Measurements from ENCODE around the gene CCDC154.

CCDC154 gene

DNA sequence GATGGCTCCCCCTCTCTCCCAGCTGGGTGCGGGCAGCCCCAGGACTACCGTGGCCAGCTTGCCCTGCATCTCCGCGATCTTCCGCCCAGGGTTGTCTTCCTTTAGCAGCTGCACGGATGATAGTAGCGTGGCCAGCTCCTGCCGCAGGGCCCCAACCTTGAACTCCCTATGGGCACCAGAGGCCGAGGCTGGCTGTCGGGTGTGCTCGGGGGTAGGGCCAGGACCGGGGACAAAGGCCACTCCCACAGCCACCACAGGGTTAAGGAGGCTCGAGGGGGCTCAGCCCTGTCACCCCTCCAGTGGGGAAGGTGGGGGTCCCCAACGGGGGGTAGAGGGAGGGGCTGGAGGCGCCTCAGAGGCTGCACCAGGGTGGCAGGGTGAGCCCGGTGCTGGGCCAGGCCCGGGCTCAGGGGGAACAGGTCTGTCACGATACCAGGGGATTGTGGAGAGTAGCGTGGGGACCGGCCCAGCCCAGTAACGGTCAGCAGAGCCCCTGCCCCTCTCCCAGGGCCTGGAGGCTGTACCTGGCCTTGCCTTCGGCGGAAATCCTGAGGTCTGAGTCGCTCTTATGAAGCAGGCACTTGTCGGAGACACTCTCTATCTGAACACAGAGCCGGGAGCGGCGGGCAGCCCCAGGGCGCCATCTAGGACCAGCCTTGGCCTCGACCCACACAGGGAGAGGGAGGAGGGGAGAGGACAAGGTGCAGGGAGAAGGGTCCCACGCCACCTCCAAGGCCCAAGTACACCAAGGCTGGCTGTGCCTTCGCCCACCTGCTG is 8.2 kb downstream of the CCDC154 start:
- DNase-seq = no peak

DNA sequence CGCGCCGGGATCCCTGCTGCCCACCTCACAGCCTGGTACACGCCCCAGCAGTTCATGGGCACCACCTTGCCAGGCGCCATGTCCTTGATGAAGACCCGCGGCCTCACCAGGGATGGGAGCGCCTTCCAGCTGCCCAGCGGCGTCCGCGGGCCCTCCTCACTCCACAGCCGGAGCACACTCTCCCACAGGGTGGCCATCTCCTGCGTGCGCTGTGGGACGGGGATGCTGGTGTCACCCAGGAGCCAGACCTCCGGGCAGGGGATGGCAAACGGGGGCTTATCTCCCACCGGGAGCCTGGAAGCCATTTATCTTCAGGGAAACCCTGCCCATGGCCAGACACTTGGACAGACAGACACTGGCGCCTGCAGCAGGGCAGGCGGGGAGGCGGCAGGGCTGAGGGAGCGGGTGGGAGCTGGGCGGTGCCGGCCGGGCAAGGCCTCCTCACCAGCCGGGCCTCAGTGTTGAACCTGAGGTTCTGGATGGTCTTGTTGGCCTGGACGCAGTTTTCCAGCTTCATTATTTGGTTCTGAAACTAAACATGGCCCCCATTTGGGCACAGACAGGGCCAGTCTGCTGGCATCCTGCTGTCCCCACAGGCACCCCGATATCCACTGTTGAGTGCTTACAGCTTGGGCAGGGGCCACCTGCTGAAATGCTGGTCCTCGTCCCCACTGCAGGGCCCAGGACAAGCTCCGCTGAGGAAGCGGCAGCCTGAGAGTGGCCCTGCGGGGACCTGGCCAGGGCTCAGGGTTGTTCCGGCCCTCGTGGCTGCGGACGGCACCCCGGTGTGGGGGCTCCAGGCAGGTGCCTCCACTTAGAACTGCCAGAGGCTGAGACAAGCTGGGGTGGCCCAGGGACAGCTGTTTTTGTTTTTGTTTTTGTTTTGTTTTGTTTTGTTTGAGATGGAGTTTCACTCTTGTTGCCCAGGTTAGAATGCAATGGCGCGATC is 9.4 kb downstream of the CCDC154 start:
- no peak for DNase-seq

DNA sequence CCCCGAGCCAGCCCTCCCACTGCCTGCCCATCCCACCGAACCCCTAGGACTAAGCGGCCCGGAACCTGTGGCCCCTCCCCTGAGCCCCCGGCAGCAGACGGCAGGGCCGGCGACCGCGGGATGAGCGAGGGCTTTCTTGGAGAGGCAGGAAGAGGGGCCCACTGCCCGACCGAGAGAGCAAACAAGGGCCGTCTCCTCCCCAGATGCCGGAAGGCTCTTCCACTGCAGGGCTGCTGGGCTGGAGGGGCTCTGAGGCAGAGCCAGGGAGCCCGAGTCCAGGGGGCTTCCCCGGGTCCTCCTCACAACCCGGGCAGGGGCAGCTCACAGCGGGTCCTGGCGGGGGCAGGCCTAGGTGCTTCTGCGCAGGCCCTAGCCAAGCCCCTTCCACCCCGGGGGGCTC is 10.6 kb downstream of the CCDC154 start:
- DNase-seq = no peak

DNA sequence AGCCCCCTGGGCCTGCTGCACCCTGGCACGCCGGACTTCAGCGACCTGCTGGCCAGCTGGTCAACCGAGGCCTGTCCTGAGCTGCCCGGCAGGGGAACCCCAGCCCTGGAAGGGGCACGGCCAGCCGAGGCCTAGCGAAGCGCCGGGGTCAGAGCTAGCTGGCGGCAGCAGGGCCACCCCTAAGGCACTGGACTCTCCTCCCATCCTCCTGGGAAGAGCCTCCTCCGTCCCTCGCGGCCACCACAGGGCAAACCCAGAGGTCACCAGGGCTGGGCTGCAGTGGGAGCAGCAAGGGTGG is 11.1 kb downstream of the CCDC154 start:
- no peak for DNase-seq

DNA sequence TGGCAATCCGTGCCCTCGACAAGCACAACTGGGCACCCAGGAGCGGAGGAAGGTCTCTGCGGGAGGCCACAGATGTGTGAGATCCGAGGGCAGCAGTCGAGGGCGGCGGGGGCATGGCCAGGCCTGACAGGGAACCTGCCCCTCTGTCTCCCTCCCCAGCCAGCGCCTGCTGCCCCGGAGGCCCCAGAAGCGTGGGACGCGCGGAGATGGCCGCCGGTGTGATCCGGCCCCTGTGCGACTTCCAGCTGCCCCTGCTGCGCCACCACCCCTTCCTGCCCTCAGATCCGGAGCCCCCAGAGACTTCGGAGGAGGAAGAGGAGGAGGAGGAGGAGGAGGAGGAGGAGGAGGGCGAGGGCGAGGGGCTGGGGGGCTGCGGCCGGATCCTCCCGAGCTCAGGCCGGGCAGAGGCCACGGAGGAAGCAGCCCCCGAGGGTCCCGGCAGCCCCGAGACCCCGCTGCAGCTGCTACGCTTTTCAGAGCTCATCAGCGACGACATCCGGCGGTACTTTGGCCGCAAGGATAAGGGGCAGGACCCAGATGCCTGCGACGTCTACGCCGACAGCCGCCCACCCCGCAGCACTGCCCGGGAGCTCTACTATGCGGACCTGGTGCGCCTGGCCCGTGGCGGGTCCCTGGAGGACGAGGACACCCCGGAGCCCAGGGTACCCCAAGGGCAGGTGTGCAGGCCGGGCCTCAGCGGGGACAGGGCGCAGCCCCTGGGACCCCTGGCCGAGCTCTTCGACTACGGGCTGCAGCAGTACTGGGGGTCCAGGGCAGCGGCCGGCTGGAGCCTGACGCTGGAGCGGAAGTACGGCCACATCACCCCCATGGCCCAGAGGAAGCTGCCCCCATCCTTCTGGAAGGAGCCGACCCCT is 11.7 kb downstream of the CCDC154 start:
- DNase-seq = no peak

DNA sequence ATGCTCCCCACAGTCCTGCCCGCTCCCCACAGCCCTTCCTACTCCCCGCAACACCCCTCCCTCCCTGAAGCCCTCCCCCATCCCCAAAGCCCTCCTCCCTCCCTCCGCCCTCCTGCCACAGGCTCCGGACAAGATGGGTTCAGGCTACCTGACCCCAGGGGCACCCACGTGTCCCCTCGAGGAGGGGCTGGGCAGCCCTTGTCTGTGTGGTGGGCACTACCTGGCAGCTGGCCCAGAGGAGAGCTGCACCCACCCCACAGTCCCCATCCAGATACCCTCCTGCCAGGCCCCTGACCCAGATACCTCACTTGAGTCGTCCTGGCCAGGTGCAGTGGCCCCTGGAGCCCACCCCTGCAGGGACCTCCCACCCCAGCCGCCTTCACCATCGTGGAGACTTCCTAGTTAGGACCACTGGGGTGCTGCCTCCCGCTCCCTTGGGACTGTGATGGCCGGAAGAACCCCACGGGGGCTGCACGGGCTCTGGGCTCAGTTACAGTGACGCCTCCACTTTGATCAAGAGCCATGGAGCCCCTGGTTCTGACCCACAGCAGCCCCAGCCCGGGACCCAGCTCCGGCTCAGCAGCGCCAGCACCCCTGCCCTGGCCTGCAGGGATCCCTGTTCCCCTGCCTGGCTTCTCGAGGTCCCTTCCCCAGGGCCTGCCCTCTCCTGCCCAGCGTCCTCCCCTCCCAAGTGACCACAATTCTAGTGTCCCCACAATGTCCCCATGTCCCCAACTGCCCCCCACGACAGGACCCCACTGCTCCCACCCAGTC is 12.7 kb downstream of the CCDC154 start:
- DNase-seq = no peak

DNA sequence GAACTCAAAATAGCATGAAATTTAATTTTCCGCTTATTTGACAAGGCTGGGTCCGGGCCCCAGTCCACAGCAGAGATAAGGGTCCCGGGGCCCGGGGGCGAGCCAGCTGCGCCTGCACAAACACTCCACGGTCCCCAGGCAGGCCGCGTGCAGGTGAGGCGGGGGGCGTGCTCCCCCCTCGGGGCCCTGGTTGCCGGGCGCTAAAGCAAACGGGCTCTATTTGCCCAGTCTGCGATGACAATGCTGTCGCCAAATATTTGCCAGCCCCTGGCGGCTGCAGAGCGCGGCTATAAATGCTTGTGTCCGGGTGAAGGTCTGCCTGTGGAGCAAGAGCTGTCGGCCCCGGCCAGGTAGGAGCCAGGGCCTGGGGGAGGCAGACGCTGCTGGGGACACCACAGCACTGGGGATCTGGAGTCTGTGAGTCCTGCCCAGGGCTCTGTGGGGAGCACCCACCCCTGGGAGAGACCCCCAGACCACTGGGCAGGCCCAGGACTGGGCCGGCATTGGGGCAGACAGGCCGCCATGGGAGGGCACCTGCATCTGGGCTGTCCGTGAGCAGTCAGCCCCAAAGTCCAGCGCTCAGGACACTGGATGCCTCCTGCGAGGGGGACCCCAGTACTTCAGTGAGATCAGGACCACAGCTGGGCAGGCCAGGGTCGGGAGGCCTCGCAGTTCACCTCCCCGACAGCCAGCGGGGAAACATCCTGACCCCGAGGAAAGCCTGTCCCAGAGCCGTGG is 13.4 kb downstream of the CCDC154 start, which contains the start of gene PERCC1:
PERCC1 (plus strand) TSS at position 320 of the 738 bp plus-strand sequence. CDS start 1,516 bp downstream, outside the sequence.
- DNase-seq = no peak

DNA sequence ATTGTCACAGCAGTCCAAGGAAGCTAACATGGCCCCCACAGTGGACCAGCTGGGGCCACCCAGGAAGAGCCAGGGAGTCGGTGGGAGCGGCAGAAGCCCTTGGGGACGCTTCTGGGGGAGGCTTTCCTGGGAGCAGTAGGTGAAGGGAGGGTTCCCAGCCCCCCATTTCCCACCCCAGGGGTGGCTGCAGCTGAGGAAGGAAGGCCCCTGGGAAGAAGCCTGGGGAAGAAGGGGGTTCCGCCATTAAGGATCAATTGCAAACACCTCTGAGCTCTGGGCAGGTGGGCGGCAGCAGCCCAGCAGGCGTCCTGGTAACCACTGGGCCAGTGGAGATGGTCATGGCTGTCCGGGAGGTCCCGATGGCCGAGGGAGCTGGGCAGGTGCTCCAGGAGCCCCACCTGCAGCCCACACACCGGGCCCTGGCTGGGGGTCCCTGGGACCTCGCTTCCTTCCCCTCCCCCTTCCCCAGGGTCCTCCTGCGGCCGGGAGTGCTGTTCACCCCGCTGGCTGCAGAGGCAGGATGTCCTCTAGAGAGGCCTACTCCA is 14.1 kb downstream of the CCDC154 start:
- DNase-seq = no peak

DNA sequence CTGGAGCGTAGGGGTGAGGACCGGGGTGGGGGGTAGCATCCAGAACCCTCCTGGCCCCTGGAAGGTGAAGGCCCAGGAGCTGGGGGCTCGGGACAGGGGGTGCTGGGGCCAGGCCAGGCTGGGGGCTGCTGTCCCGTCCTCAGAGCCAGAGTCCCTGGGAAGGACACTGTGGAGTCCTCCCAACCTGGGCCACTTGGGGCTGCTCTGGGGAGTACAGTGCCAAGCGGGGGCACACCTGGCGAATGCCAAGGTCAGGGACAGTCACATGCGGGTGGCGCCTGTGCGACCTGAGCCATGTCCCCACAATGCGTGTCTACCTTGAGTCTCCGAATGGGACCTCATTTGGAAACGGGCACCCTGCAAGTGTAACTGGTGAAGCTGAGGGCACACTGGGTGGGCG is 14.7 kb downstream of the CCDC154 start:
- DNase-seq = no peak

DNA sequence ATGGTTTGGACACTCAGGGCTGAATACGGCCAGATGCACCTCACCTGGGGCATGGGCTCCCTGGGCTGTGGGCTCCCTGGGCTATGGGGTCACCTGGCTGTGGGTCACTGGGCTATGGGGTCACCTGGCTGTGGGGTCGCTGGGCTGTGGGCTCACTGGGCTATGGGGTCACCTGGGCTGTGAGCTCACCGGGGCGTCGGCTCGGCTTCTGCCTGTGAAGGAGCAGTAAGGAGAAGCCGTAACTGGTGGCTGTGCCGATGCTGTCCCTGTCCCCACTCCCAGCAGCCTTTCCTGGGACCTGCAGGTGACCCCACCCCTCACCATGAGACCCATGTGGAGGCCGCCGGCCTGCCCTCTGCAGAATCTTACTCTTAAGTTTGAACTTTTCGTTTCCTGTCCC is 15.3 kb downstream of the CCDC154 start:
- no peak for DNase-seq

DNA sequence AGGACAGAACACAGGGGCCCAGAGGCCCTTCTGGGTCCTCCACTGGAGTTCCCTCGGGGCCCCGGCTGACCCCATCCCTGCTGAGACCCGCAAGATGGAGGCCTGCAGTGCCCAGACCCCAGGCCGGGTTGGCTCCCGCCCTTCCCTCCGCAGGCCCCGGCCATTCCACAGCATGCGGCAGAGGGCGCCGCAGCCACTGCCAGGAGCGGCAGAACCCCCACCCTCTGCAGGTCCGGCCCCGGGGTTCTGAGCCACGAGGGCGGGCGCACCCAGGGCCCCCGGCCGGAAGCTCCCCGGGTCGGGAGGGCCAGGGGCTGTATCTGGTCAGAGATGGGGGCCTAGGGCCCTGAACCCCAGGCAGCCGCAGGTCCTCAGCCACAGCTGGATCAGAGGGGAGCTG is 15.8 kb downstream of the CCDC154 start:
- peak; percentile 52 for DNase-seq

DNA sequence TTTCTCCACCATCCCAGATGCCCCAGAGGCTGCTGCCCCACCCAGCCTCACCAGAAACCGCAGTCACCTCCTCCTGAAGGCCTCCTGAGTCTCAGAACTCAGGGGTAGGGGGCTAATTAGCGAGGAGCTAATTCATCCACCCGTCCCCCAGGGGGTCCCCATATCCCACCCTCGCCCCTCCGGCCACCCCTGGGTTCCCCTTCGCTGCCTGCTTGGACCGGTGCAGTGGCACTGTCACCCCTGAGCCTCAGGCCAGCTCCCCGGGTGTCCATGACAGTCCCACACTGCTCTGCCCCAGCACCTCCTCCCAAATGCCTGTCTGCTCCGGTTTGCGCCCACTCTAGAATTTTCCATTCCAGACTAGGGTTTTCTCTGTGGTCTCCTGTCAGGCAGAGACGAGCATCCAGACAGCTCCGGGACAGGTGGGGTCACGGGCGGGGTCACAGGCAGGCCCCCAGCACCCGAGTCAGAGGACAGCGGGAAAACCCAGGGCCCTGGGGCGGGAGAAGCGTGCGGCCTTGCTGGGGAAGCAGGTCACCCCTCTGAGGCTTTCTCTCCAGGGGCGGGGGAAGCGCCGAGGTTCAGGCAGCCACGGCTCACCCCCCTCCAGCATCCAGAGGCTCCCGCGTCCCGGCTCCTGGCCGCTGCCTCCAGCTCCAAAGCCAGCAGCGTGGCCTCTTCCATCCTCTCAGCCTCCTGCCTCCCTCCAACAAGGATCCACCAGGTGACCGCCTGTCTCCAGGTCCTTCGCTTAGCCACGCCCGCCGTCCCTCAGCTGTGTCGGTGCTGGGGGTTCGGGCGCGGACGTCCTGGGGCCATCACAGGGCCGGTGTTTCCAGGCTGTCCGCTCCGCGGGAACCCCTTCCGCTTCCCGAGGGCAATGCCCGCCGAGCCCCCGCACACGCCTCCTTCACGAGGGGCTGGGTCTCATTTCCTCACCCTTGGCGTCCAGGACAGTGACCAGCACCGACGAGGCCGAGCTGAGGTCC is 16.6 kb downstream of the CCDC154 start:
- DNase-seq = no peak

DNA sequence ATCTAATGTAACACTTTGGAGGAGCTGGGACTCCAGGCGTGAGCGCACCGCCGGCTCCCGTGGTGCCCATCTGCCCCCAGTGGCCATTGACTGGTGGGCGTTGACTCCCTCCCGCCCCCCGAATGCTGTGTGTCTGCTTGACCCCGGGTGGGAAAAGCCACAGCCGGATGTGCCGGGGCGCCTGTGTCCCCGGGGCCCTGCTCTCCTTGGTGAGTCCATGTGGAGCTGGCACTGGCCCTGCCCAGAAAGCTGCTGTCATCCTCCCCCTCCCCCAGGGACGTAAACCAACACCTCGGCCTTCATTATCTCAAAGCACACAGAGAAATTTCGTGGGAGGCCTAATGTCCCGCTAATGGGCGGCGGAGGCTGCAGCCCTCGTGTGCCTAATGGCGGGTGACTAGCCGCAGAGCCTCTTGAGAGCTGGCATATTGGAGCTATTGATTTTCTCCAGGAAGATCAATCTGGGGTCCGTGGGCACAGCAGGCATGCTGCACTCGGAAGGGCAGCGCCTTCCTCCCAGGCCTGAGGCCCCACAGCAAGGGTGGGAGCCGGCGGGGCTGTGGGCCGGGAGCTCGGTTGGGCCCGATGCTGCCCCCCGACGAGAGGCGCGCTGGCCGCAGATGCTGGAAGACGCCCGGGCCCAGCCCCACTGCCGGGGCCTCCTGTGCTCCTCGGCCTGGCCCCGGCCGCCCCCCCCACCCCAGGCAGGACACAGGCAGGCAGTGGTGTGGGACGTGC is 17.5 kb downstream of the CCDC154 start:
- DNase-seq = no peak

DNA sequence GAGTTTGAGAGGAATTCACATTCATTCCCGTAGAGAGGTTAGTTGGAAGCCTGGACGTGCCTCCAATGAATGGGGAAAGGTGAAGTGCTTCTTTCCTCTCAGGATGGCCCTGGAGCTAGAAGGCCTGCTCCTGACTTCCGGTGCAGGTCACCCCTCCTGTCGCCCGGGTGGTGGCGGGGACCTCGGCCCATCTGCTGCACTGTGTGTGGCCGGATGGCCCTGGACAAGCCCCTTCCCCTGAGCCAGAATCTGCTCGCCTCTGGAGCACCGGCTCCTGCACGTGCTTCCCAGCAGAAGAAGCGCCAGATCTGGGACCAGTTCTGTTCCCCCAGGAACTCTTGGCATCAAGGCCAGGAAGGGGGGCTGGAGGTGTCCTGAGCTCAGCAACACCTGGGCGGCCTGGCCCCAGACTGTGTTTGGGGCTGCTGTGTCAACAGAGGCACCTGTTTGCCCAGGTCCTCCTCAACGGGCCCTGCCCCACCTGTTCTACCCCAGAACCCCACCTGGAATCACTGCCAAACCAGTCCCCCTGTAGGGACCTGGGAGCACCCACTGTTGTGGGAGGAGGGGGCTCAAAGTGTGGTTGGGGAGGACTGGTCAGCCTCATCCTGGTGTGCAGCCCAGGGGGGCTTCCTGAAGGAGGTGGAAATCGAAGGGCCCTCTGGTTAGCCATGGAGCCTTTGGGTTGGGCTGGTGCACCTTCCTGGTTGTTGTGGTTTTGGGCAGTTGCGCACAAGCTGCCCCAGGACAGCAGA is 18.6 kb downstream of the CCDC154 start:
- no peak for DNase-seq

DNA sequence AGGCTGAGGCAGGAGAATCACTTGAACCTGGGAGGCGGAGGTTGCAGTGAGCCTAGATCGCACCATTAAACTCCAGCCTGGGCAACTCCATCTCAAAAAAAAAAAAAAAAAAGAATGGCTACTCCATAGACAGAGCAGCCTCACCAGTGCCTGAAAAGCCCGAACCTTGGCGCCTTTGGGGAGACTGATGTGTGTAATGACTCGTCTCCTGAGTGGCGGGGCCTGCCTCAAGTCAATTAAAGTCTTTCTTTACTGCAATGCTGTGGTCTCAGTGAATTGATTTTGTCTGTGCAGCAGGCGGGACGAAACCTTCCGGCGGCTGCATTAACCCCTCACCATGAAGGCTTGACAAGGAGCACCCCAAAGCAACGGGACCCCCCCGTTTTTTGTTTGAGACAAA is 20.3 kb downstream of the CCDC154 start:
- DNase-seq = no peak

DNA sequence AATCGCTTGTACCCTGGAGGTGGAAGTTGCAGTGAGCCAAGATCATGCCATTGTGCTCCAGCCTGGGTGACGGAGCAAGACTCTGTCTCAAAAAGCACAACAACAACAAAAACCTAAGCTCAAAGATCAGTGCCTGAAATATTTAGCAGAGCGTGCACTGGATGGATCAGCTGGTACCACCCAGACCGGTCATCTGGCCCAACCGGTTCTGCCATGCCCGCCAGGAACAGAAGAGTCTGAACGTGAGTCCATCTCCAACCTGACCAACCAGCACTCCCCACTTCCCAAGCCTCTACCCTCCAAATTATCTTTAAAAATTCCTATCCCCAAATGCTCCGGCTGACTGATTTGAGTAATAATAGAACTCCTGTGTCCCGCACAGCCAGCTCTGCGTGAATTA is 22.3 kb downstream of the CCDC154 start:
- DNase-seq = no peak

DNA sequence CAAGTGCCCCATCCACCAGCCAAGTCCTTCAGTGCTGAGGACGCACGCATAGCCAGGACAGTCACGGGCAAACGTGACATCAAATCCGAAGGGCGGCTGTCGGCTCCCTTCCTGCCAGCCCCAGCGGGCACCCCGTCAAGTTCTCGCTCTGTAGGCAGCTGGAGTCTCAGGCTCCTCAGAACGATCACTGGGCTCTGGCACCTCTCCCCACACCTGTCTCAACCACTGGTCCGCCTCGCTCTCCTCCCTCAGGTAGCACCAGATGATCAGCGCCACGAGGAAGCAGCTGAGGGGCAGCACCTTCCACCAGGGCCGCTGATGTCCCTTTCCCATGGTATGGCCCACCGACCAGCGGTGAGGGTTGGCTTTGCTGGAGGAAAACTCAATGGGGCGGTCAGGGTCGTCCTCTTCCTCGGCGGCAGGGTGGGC is 24.2 kb downstream of the CCDC154 start:
- DNase-seq = peak; percentile 11

DNA sequence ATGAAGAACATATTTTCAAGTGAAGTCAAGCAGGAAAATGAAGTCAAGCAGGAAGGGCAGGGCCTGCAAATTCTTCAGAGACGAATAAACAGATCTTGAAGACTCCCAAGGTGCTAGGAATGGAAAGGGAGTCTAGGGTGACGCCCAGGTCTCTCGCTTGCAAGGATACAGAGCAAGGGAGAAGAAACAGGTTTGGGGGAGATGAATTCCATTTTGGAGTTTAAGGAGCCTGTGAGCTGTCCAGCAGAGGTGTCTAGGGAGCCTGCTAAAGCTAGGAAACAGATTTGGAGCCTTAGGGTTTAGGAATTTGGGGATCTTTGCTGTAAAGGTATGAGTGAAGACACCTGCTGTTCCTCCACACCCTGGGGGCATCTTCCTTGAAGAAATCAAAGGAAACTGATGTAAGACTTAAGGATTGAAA is 27.8 kb downstream of the CCDC154 start:
- DNase-seq = no peak

Measured in stimulated activated CD4-positive, alpha-beta T cell treated with anti-CD3 and anti-CD28 coated beads, Interleukin-4, amount 100 ng/mL, for 1 hour (primary cell).